HepG2 (cell line): Measurements from ENCODE around the gene RASIP1. TPM values are rescaled to one million over a fixed set of nuclear protein-coding genes. Genes with fewer than 3 reads are reported as not detected.

Experiments used
- ATF6 ChIP-seq: sonication (generic); formaldehyde crosslinking; conservative IDR thresholded peaks from 2 replicates; pipeline ENCODE4 v1.4.0; 2020; ENCODE audit warnings: missing genetic modification reagents
- BORCS8-MEF2B ChIP-seq: sonication (generic); formaldehyde crosslinking; IDR thresholded peaks from 2 replicates; pipeline ENCODE4 v1.8.0; 2022; ENCODE audit warnings: mild to moderate bottlenecking, missing genetic modification reagents
- CSRNP1 ChIP-seq: sonication (generic); formaldehyde crosslinking; IDR thresholded peaks from 2 replicates; pipeline ENCODE4 v1.8.1; 2023; ENCODE audit warnings: mild to moderate bottlenecking, missing genetic modification reagents
- ESRRA ChIP-seq: sonication (generic); formaldehyde crosslinking; IDR thresholded peaks from 2 replicates; pipeline ENCODE4 v1.5.1; 2020; ENCODE audit warnings: mild to moderate bottlenecking, low read depth, missing genetic modification reagents
- GABPB1 ChIP-seq: IDR thresholded peaks from 2 replicates; pipeline ENCODE4 v1.6.1; 2016; ENCODE audit warnings: mild to moderate bottlenecking, missing genetic modification reagents, moderate library complexity, missing compliant biosample characterization
- NFIC ChIP-seq: IDR thresholded peaks from 2 replicates; pipeline ENCODE4 v1.6.1; 2012; ENCODE audit warnings: mild to moderate bottlenecking, low read length, inconsistent platforms
- RERE ChIP-seq: IDR thresholded peaks from 2 replicates; pipeline ENCODE4 v1.6.1; 2016; ENCODE audit warnings: low read depth, missing genetic modification reagents, missing compliant biosample characterization
- ZBTB26 ChIP-seq: IDR thresholded peaks from 2 replicates; pipeline ENCODE4 v1.6.1; 2016; ENCODE audit warnings: missing compliant biosample characterization, missing genetic modification reagents, borderline replicate concordance
- ZBTB7A ChIP-seq: sonication (generic); formaldehyde crosslinking; IDR thresholded peaks from 2 replicates; pipeline ENCODE4 v1.8.0; 2022; ENCODE audit warnings: mild to moderate bottlenecking, missing genetic modification reagents
- ZNF207 ChIP-seq: fragments of 450-650 bp; IDR thresholded peaks from 2 replicates; pipeline ENCODE4 v1.6.1; 2016; ENCODE audit warnings: antibody characterized with exemption, borderline replicate concordance
- ZNF232 ChIP-seq: sonication (generic); formaldehyde crosslinking; IDR thresholded peaks from 2 replicates; pipeline ENCODE4 v1.4.0; 2020; ENCODE audit warnings: missing genetic modification reagents, borderline replicate concordance
- ZNF670 ChIP-seq: sonication (generic); formaldehyde crosslinking; IDR thresholded peaks from 2 replicates; pipeline ENCODE4 v1.8.0; 2022; ENCODE audit warnings: mild to moderate bottlenecking, missing genetic modification reagents, borderline replicate concordance
- ZSCAN22 ChIP-seq: sonication (generic); formaldehyde crosslinking; IDR thresholded peaks from 2 replicates; pipeline ENCODE4 v1.4.0; 2020; ENCODE audit warnings: mild to moderate bottlenecking, missing genetic modification reagents
- polyA plus RNA-seq, 8 experiments: library from polyadenylated mRNA; depleted of rRNA in 3 of 8; stranded (reverse) in 7 of 8; unstranded in 1 of 8; fragments of >200 nt; fragmentation: Illumina TruSeq in 4 of 8; extraction: Trizol in 4 of 8; gene quantifications; 2 replicates each; pipeline versions ENCODE4 v1.2.1 to v1.2.3, GENCODE V29; 2011 to 2016; ENCODE audit warnings: low read depth in 4 of 8, missing spikeins in 1 of 8, mixed read lengths in 1 of 8; ENCODE audit not compliant: insufficient read depth in 1 of 8
- total RNA-seq, 5 experiments: library from RNA; depleted of rRNA; stranded (reverse); fragments of >200 nt; fragmentation: Illumina TruSeq; extraction: Trizol; gene quantifications; 2 replicates each; pipeline ENCODE4 v1.2.3, GENCODE V29; 2016; ENCODE audit warnings: low read depth in 1 of 5
- TF ChIP-seq, protein P1 (sequence below): sonication (generic); formaldehyde crosslinking; IDR thresholded peaks from 2 replicates; pipeline ENCODE4 v1.4.0; 2020; ENCODE audit warnings: missing genetic modification reagents
- TF ChIP-seq, protein P2 (sequence below): sonication (generic); formaldehyde crosslinking; IDR thresholded peaks from 2 replicates; pipeline ENCODE4 v1.4.0; 2020; ENCODE audit warnings: missing genetic modification reagents

Gene RASIP1
- total and polyA plus RNA-seq, 2 of the 13 experiments (the other 11 are each of a cell fraction or from before 2014, with no cell fraction given): 0.44 to 0.58 TPM

- TF ChIP-seq GABPB1 (CRISPR knock-in tag) (no peak), ATF6 (no peak), ZNF207 (no peak), CSRNP1 (no peak), ZBTB7A (CRISPR knock-in tag) (no peak), BORCS8-MEF2B (no peak), ZNF232 (CRISPR knock-in tag) (no peak), ESRRA (no peak), ZBTB26 (CRISPR knock-in tag) (no peak), ZNF670 (CRISPR knock-in tag) (no peak), NFIC (no peak), RERE (CRISPR knock-in tag) (no peak), ZSCAN22 (CRISPR knock-in tag) (no peak)
- TF ChIP-seq, protein P1, sequence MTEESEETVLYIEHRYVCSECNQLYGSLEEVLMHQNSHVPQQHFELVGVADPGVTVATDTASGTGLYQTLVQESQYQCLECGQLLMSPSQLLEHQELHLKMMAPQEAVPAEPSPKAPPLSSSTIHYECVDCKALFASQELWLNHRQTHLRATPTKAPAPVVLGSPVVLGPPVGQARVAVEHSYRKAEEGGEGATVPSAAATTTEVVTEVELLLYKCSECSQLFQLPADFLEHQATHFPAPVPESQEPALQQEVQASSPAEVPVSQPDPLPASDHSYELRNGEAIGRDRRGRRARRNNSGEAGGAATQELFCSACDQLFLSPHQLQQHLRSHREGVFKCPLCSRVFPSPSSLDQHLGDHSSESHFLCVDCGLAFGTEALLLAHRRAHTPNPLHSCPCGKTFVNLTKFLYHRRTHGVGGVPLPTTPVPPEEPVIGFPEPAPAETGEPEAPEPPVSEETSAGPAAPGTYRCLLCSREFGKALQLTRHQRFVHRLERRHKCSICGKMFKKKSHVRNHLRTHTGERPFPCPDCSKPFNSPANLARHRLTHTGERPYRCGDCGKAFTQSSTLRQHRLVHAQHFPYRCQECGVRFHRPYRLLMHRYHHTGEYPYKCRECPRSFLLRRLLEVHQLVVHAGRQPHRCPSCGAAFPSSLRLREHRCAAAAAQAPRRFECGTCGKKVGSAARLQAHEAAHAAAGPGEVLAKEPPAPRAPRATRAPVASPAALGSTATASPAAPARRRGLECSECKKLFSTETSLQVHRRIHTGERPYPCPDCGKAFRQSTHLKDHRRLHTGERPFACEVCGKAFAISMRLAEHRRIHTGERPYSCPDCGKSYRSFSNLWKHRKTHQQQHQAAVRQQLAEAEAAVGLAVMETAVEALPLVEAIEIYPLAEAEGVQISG (CRISPR knock-in tag): no peak
- TF ChIP-seq, protein P2, sequence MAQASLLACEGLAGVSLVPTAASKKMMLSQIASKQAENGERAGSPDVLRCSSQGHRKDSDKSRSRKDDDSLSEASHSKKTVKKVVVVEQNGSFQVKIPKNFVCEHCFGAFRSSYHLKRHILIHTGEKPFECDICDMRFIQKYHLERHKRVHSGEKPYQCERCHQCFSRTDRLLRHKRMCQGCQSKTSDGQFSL: no peak
These were observed 40.4 kb upstream of the RASIP1 start (continued) for GRCh38 chr19:48780631-48781391.
